Nasal cavity respiratory epithelium epithelial cell of viscerocranial mucosa (primary cell): ENCODE data around the gene ABHD17A. TPM values are rescaled to one million over a fixed set of nuclear protein-coding genes. Genes with fewer than 3 reads are reported as not detected.

Experiments used
- total RNA-seq: library from RNA; depleted of rRNA; stranded (reverse); fragments of >200 nt; gene quantifications from 2 replicates; pipeline ENCODE4 v1.2.3, GENCODE V29; 2014

ABHD17A gene
- total RNA-seq = 38.7 and 40.0 TPM in 2 replicates

DNA sequence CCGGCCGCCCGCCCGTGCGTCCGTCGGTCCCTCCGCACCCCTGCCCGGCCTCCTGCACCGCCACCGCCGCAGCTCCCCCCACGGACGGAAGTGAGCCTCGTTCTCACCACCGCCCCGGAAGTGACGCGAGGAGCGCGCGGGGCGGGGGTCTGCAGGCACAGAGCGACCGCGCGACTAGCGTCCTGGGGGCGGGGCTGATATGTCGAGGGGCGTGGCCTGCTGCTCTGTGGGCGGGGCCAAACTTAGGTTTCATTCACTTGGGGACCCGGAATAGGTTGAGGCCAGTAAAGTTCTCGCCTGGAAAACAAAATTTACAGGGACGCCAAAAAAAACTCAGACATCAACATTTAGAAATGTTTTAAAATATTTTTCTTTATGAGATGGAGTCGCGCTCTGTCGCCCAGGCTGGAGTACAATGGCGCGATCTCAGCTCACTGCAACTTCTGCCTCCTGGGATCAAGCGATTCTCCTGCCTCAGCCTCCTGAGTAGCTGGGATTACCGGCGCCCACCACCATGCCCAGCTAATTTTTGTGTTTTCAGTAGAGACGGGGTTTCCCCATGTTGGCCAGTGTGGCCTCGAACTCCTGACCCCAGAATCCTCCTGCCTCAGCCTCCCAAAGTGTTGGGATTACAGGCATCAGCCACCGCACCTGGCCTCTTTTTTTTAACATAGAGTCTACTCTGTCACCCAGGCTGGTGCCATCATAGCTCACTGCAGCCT is at the start of gene ABHD17A:
Gene ABHD17A, minus strand, starts transcription at position 99 of the 722 bp plus-strand sequence. CDS start 3,930 bp downstream, outside the sequence.

DNA sequence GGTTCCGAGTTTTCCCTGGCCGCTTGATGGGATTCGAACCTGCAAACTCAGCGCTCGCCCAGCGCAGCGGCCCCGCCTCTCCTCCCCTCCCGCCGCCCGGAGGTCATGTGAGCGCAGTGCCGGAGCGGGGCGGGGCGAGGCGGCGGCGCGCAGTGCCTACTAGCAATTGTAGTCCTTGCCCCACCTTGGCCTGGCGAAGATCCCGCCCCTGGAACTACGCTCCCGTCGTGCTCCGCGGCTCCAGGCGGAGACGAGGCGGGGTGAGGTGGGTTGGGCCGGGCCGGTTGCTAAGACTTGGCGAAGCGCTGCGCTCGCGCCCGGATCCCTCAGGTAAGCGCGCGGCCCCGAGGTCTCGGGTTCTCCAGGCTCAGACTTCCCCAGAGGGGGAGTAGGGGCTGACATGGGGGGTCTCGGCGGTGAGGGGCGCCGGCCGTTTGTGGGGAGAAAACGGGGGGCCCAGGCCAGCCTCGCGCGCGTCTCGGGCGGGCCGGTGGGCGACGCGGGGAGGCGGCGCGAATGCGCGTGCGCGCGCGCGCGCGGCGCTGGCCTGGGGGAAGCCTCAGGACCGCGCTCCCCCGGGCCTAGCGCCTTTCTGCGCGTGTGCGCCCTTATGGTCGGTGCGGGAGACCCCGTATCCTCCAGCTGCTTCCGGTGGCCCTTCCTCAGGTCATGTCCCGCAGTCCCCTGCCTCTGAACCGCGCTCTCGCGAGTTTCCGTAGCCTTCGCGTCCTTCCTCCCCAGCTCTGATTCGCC is 20.0 kb upstream of the ABHD17A start, which contains the start of the genes ADAT3 and SCAMP4:
Gene ADAT3, plus strand, starts transcription at position 290 of the 753 bp plus-strand sequence. CDS start 6,649 bp downstream, outside the sequence.
Gene SCAMP4, plus strand, starts transcription at position 290 of the 753 bp plus-strand sequence. CDS start 9,621 bp downstream, outside the sequence.

DNA sequence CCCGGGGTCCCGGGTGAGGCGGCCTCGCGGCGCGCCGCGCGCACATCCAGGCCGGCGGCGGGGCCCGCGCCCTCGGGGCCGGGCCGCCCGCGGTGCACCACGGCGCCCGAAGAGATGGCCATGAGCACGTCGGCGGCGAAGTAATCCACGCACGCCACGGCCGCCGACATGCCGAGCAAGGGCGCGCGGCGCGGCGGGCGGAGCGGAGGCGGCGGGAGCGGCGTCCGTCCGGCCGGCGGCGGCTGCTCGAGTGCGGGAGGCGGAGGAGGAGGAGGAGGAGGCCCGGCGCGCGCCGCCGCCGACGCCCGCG is 22.0 kb downstream of the ABHD17A start, which contains the start of gene KLF16:
Gene KLF16, minus strand, starts transcription at position 252 of the 310 bp plus-strand sequence. Its CDS starts 82 bp downstream, at position 170.

DNA sequence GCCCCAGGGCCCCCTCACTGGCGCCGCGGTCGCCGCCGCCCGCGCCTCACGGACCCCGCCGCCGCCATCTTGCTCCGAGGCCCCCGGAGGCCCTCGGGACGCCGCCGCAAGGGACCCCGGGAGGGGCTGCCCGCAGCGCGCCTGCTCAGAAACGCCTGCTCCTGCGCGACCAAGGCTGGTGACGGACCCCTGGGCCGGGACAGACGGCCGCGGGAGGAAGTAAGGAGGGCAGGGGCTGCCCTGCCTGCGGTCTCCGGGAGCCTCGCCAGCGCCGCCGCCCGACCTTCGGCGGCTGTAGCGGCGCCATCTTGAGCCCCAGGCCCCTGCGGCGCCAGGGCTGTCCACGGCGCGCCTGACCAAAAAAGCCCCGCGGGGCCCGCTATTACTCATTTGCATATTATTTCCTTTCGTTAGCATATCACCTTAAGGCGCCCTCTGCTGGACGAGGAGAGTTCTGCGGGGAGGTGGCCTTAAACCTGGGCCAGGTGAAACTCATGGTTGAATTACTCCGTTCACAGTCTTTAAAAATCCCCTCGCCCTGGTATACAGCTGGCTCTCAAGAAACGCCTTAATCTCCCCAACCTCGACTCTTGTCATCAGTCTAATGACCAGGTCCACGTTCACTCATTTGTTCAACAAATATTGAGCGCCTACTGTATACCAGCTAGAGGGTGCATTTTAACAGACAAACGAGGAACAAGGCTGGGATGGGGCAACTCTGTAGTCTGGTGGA is 36.7 kb downstream of the ABHD17A start, which contains the start of gene REXO1:
Gene REXO1, minus strand, starts transcription at position 85 of the 733 bp plus-strand sequence. CDS start 125 bp downstream, outside the sequence.

Other genes starting within 250 kb of the ABHD17A start
- gene TCF3, start 232.9 kb downstream of the ABHD17A start, total RNA-seq = 82.7 and 196 TPM in 2 replicates
- under 0.01 TPM in 2 replicates for gene ONECUT3, start 132.0 kb downstream of the ABHD17A start, total RNA-seq
- under 0.01 and 1.1 TPM in 2 replicates for gene ATP8B3, start 73.2 kb downstream of the ABHD17A start, total RNA-seq
- 7.5 and 20.5 TPM in 2 replicates for gene REXO1, start 37.0 kb downstream of the ABHD17A start, total RNA-seq
- gene KLF16, start 21.9 kb downstream of the ABHD17A start, total RNA-seq = 10.9 and 18.9 TPM in 2 replicates
- gene ADAT3, start 19.9 kb upstream of the ABHD17A start, total RNA-seq = 1.4 and 3.3 TPM in 2 replicates
- 13.0 and 48.7 TPM in 2 replicates for gene SCAMP4, start 19.9 kb upstream of the ABHD17A start, total RNA-seq
- 60.1 and 117 TPM in 2 replicates for gene CSNK1G2, start 55.7 kb upstream of the ABHD17A start, total RNA-seq
- 16.1 and 125 TPM in 2 replicates for gene BTBD2, start 130.2 kb upstream of the ABHD17A start, total RNA-seq
- 430 and 865 TPM in 2 replicates for gene MKNK2, start 165.7 kb upstream of the ABHD17A start, total RNA-seq
- 19.1 and 49.2 TPM in 2 replicates for gene MOB3A, start 210.8 kb upstream of the ABHD17A start, total RNA-seq
- gene IZUMO4, start 211.4 kb upstream of the ABHD17A start, total RNA-seq = 1.9 and 2.4 TPM in 2 replicates